Osteocyte (in vitro differentiated cells): ENCODE results near the gene RALGAPB. TPM values are rescaled to one million over a fixed set of nuclear protein-coding genes. Genes with fewer than 3 reads are reported as not detected.

Experiments used
- DNase-seq: peaks from one replicate; pipeline ENCODE4 v3.0.0; 2021; ENCODE audit warnings: mixed read lengths; ENCODE audit not compliant: unreplicated experiment; ENCODE audit errors: extremely low spot score
- H3K27ac Mint-ChIP-seq: one replicate; pipeline ENCODE4 v1.8.0; 2021; ENCODE audit warnings: mild to moderate bottlenecking, mixed read lengths; ENCODE audit not compliant: unreplicated experiment
- H3K27me3 Mint-ChIP-seq: one replicate; pipeline ENCODE4 v1.8.0; 2021; ENCODE audit warnings: mixed read lengths; ENCODE audit not compliant: unreplicated experiment
- H3K36me3 Mint-ChIP-seq: one replicate; pipeline ENCODE4 v1.8.0; 2021; ENCODE audit warnings: mixed read lengths; ENCODE audit not compliant: unreplicated experiment
- H3K4me1 Mint-ChIP-seq: one replicate; pipeline ENCODE4 v1.8.0; 2021; ENCODE audit warnings: mixed read lengths; ENCODE audit not compliant: unreplicated experiment
- H3K4me3 Mint-ChIP-seq: one replicate; pipeline ENCODE4 v1.8.0; 2021; ENCODE audit warnings: mild to moderate bottlenecking, moderate library complexity, mixed read lengths; ENCODE audit not compliant: unreplicated experiment
- H3K9me3 Mint-ChIP-seq: one replicate; pipeline ENCODE4 v1.8.0; 2021; ENCODE audit warnings: mixed read lengths; ENCODE audit not compliant: unreplicated experiment
- CTCF ChIP-seq: fragments of 200-600 bp; sonication (generic); IDR thresholded peaks from 2 replicates; pipeline ENCODE4 v1.5.0; 2021; ENCODE audit warnings: antibody characterized with exemption, mild to moderate bottlenecking, moderate library complexity
- total RNA-seq: library from RNA; stranded (reverse); gene quantifications from 2 replicates; pipeline ENCODE4 v1.2.1, GENCODE V29; 2021

Gene RALGAPB
- total RNA-seq, 1 donor from 2014 or later: 36.8 TPM

DNA sequence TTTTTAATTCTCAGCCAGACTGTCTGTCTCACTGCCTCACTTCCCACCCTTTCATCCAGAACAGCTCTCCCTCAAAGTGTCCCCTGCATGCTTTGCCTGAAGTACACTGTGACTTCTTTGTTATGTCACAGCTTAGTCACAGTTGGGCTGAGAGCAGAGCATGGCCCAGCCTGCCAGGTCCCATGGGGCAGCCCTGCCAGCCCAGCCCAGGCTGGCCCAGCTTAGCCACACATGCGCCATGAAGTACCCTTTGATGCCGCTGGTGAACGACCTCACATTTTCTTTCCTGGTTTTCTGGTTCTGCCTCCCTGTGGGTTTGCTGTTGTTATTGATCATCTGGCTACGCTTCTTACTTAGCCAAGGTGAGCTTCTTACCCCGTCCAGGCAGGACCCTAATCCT, 108.4 kb downstream of the RALGAPB start, which contains the start of gene ADIG:
Gene ADIG (plus strand): TSS at position 185 of the 400 bp plus-strand sequence. CDS start 54 bp downstream, at position 239.
- H3K27me3 Mint-ChIP-seq: peaks cover 5% of the 10 kb centered on the region
- no peak for DNase-seq
- no peak within 1 kb of the TSS for H3K27ac Mint-ChIP-seq
- H3K36me3 Mint-ChIP-seq: peaks cover 15% of the 10 kb centered on the region
- H3K9me3 Mint-ChIP-seq: no peaks in the 10 kb centered on the region
- TF ChIP-seq CTCF: no peak
- H3K4me3 Mint-ChIP-seq: no peak within 1 kb of the TSS
- no peaks in the 10 kb centered on the region for H3K4me1 Mint-ChIP-seq

DNA sequence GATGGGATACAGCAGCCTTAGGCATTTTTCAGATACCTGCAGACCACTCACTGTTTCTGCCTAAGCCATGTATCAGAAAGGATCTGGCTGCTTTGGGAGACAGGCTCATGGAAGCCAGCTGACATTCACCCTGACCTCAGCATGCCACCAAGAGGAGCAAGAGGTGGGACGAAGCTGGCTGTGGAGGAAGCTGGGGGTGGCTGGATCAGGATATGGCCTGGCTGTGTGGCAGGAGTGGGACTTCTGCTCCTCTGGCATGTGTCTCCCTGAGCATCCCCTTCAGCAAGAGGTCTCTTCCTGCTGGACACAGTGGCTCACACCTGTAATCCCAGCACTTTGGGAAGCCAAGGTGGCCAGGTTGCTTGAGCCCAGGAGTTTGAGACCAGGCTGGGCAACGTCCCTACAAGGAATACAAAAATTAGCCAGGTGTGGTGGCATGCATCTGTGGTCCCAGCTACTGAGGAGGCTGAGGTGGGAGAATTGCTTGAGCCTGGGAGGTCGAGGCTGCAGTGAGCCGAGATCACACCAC, 109.3 kb downstream of the RALGAPB start:
- no peak for TF ChIP-seq CTCF
- peaks cover 7% of the 10 kb centered on the region for H3K36me3 Mint-ChIP-seq
- H3K4me3 Mint-ChIP-seq: no peak overlapping the region
- H3K9me3 Mint-ChIP-seq: no peaks in the 10 kb centered on the region
- DNase-seq: no peak
- H3K4me1 Mint-ChIP-seq: no peaks in the 10 kb centered on the region
- no peak overlapping the region for H3K27ac Mint-ChIP-seq
- H3K27me3 Mint-ChIP-seq: peaks cover 5% of the 10 kb centered on the region

DNA sequence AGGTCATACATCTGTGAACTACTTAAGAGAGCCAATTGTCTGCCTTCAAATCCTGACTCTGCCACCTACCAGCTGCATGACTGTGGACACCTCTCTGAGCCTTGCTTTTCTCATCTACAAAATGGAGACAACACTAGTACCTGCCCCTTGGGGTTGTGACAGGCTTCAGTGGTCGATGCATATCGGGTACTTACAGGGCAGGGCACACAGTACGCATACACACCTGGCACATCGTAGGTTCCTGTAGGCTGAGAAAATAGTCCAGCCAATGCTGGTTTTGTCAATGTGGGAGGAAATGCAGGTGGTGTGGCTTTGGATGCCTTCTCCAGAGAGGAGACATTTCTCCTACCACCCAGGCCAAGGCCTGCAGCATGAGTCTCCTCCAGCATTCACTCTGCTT, 110.7 kb downstream of the RALGAPB start:
- no peaks in the 10 kb centered on the region for H3K9me3 Mint-ChIP-seq

DNA sequence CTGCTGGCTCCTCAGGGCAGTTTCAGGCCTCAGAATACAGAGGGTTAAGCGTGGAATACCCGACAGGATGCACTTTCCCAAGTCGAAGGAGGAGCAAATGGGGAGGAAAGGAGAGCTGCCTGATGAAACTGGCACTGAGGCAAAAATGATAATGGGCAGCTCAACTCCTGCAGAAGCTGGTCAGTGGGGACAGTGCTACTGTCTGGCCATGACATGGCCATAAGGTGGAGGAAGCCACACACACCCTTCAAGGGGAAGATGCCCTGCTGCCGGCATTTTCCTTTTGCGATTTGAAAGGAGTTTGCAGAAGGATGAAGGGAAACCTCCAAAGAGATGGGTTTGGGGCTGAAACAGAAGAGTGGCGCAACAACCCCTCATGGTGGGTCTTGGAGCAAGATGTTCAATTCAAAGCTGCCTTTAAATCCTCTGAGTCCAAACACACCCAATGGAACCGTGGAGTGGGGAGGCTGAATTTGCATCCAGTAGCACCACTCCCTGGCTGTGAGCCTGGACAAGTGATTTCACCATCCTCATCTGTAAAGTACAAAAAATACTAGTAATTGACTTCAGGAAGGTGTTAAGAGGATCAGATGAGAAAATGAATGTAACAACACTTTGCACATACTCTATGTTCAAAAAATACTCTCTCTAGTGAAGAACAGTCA, 111.6 kb downstream of the RALGAPB start:
- H3K4me3 Mint-ChIP-seq: no peak overlapping the region
- DNase-seq: no peak
- no peak overlapping the region for H3K27ac Mint-ChIP-seq
- no peaks in the 10 kb centered on the region for H3K4me1 Mint-ChIP-seq
- H3K27me3 Mint-ChIP-seq: peaks cover 8% of the 10 kb centered on the region
- no peaks in the 10 kb centered on the region for H3K36me3 Mint-ChIP-seq
- no peaks in the 10 kb centered on the region for H3K9me3 Mint-ChIP-seq
- no peak for TF ChIP-seq CTCF

More for the DNA sequence above, 110.7 kb downstream of the RALGAPB start:
- DNase-seq: no peak
- Mint-ChIP-seq H3K4me1 (no peaks in the 10 kb centered on the region), H3K27ac (no peak overlapping the region), H3K36me3 (no peaks in the 10 kb centered on the region), H3K4me3 (no peak overlapping the region), H3K27me3 (peaks cover 8% of the 10 kb centered on the region)
- TF ChIP-seq CTCF: no peak

GRCh38 chr20:38585404-38586180, 112.9 kb downstream of the RALGAPB start:
- no peak for TF ChIP-seq CTCF
- Mint-ChIP-seq H3K9me3 (no peaks in the 10 kb centered on the region), H3K27me3 (peaks cover 8% of the 10 kb centered on the region), H3K36me3 (no peaks in the 10 kb centered on the region), H3K4me3 (no peak overlapping the region), H3K4me1 (no peaks in the 10 kb centered on the region), H3K27ac (no peak overlapping the region)
- no peak for DNase-seq
